ENCODE measurements around the gene TRNAU1AP. TPM values are rescaled to one million over a fixed set of nuclear protein-coding genes. Genes with fewer than 3 reads are reported as not detected.
"Not testable (repeated sequence)": the region's sequence is repeated elsewhere in the genome, so short reads cannot be mapped to it uniquely, and the experiment has no call there.

TRNAU1AP gene
- total and polyA plus RNA-seq, 7 experiments from 2014 or later = 26.5 to 52.5 (median 30.9) TPM

GRCh38 chr1:28572891-28573290 is 20.0 kb downstream of the TRNAU1AP start:
- CTCF ChIA-PET; H3K9me3 Mint-ChIP-seq; POLR2A ChIA-PET; DNase-seq; H3K9me3 ChIP-seq (ENCODE audit: control insufficient read depth in 2 of 3, low read length in 3 of 3); H3K27me3 ChIP-seq (ENCODE audit: control insufficient read depth in 2 of 2, insufficient read depth in 2 of 2, low read length in 2 of 2); H3K4me1 ChIP-seq (ENCODE audit: control insufficient read depth in 2 of 2, insufficient read depth in 2 of 2, low read length in 2 of 2); intact Hi-C loops (cut with micrococcal nuclease); H3K4me1 Mint-ChIP-seq; H3K4me3 Mint-ChIP-seq; H3K4me3 ChIP-seq (ENCODE audit: low read length); H3K27me3 Mint-ChIP-seq; H3K27ac ChIP-seq (ENCODE audit: low read depth, low read length); H3K27ac Mint-ChIP-seq; ATAC-seq: not testable (repeated sequence)
- peaks cover 0 to 59% (median 9%) of the 10 kb centered on the region in 3 experiments for H3K36me3 ChIP-seq (ENCODE audit: control insufficient read depth in 2 of 3, insufficient read depth in 3 of 3, low read length in 3 of 3)
- peaks cover 0 to 36% (median 15%) of the 10 kb centered on the region in 5 donors for H3K36me3 Mint-ChIP-seq

GRCh38 chr1:28573564-28573963 is 20.7 kb downstream of the TRNAU1AP start:
- Mint-ChIP-seq H3K27me3 (no peaks in the 10 kb centered on the region), H3K4me1 (peaks cover 2 to 13% (median 8%) of the 10 kb centered on the region in 7 donors), H3K27ac (no peak overlapping the region), H3K4me3 (no peak overlapping the region), H3K9me3 (no peaks in the 10 kb centered on the region), H3K36me3 (peaks cover 0 to 36% (median 15%) of the 10 kb centered on the region in 5 donors)
- intact Hi-C loops (cut with micrococcal nuclease) = no loop called here
- no peak overlapping the region for H3K4me3 ChIP-seq (ENCODE audit: low read length)
- no peak overlapping the region for H3K27ac ChIP-seq (ENCODE audit: low read depth, low read length)
- no peaks in the 10 kb centered on the region for H3K4me1 ChIP-seq (ENCODE audit: control insufficient read depth in 2 of 2, insufficient read depth in 2 of 2, low read length in 2 of 2)
- no peak for DNase-seq
- ATAC-seq = no peak
- peaks cover 0 to 59% (median 15%) of the 10 kb centered on the region in 3 experiments for H3K36me3 ChIP-seq (ENCODE audit: control insufficient read depth in 2 of 3, insufficient read depth in 3 of 3, low read length in 3 of 3)
- ChIA-PET POLR2A (no interaction called here), CTCF (no interaction called here)
- H3K27me3 ChIP-seq (ENCODE audit: control insufficient read depth in 2 of 2, insufficient read depth in 2 of 2, low read length in 2 of 2) = no peaks in the 10 kb centered on the region
- no peaks in the 10 kb centered on the region for H3K9me3 ChIP-seq (ENCODE audit: control insufficient read depth in 2 of 3, low read length in 3 of 3)

- no peak overlapping the region for H3K27ac ChIP-seq (ENCODE audit: low read depth, low read length)
- no peak overlapping the region for H3K4me3 ChIP-seq (ENCODE audit: low read length)
- no peaks in the 10 kb centered on the region for H3K27me3 ChIP-seq (ENCODE audit: control insufficient read depth in 2 of 2, insufficient read depth in 2 of 2, low read length in 2 of 2)
- ATAC-seq (no peak), DNase-seq (no peak)
- Mint-ChIP-seq H3K27ac (peak overlapping the region in 4 of 9 donors; percentile 8 to 62 (median 47)), H3K36me3 (peaks cover 0 to 38% (median 27%) of the 10 kb centered on the region in 5 donors), H3K27me3 (no peaks in the 10 kb centered on the region), H3K4me3 (no peak overlapping the region), H3K4me1 (peaks cover 18 to 39% (median 29%) of the 10 kb centered on the region in 7 donors), H3K9me3 (peaks cover 0 to 4% (median 0%) of the 10 kb centered on the region in 11 donors)
- no peaks in the 10 kb centered on the region for H3K9me3 ChIP-seq (ENCODE audit: control insufficient read depth in 2 of 3, low read length in 3 of 3)
- ChIA-PET POLR2A (interaction anchor here (0.7 to 7.3 kb wide), 5 partner anchors 25 to 71 kb away, joined by 3 to 106 read pairs (median 5); partner anchors contain the start of genes RCC1 and RNU11), CTCF (interaction anchor here (0.5 kb wide), 1 partner anchor 12 kb away, joined by 3 read pairs; no protein-coding TSS in a partner anchor)
- intact Hi-C loops (cut with micrococcal nuclease) = no loop called here
- H3K4me1 ChIP-seq (ENCODE audit: control insufficient read depth in 2 of 2, insufficient read depth in 2 of 2, low read length in 2 of 2) = peaks cover 19 to 20% of the 10 kb centered on the region in 2 donors
- peaks cover 11 to 55% (median 26%) of the 10 kb centered on the region in 3 experiments for H3K36me3 ChIP-seq (ENCODE audit: control insufficient read depth in 2 of 3, insufficient read depth in 3 of 3, low read length in 3 of 3)
Observed at GRCh38 chr1:28577052-28577678, 24.3 kb downstream of the TRNAU1AP start.

- Histone ChIP-seq H3K36me3 (ENCODE audit: control insufficient read depth in 2 of 3, insufficient read depth in 3 of 3, low read length in 3 of 3) (peaks cover 11 to 54% (median 26%) of the 10 kb centered on the region in 3 experiments), H3K9me3 (ENCODE audit: control insufficient read depth in 2 of 3, low read length in 3 of 3) (no peaks in the 10 kb centered on the region), H3K4me1 (ENCODE audit: control insufficient read depth in 2 of 2, insufficient read depth in 2 of 2, low read length in 2 of 2) (peaks cover 20 to 23% of the 10 kb centered on the region in 2 donors), H3K27me3 (ENCODE audit: control insufficient read depth in 2 of 2, insufficient read depth in 2 of 2, low read length in 2 of 2) (no peaks in the 10 kb centered on the region), H3K4me3 (ENCODE audit: low read length) (no peak overlapping the region), H3K27ac (ENCODE audit: low read depth, low read length) (no peak overlapping the region)
- POLR2A ChIA-PET = interaction anchor here (0.7 to 7.3 kb wide), 6 partner anchors 19 to 70 kb away, joined by 3 to 109 read pairs (median 20); partner anchors contain the start of genes RCC1, RNU11 and TRNAU1AP
- DNase-seq (no peak), ATAC-seq (no peak)
- Mint-ChIP-seq H3K4me3 (peak overlapping the region in 2 of 10 donors; percentile 16 to 39), H3K27ac (peak overlapping the region in 6 of 9 donors; percentile 11 to 73 (median 42)), H3K9me3 (peaks cover 0 to 4% (median 0%) of the 10 kb centered on the region in 11 donors), H3K36me3 (peaks cover 0 to 38% (median 27%) of the 10 kb centered on the region in 5 donors), H3K4me1 (peaks cover 20 to 44% (median 34%) of the 10 kb centered on the region in 7 donors), H3K27me3 (no peaks in the 10 kb centered on the region)
- CTCF ChIA-PET = no interaction called here
- intact Hi-C loops (cut with micrococcal nuclease) = no loop called here
Observed at GRCh38 chr1:28577738-28578536, 25.1 kb downstream of the TRNAU1AP start.

- intact Hi-C loops (cut with micrococcal nuclease) = no loop called here
- Histone ChIP-seq H3K4me1 (ENCODE audit: control insufficient read depth in 2 of 2, insufficient read depth in 2 of 2, low read length in 2 of 2) (peaks cover 20 to 23% of the 10 kb centered on the region in 2 donors), H3K4me3 (ENCODE audit: low read length) (no peak overlapping the region), H3K9me3 (ENCODE audit: control insufficient read depth in 2 of 3, low read length in 3 of 3) (no peaks in the 10 kb centered on the region), H3K27ac (ENCODE audit: low read depth, low read length) (no peak overlapping the region), H3K27me3 (ENCODE audit: control insufficient read depth in 2 of 2, insufficient read depth in 2 of 2, low read length in 2 of 2) (no peaks in the 10 kb centered on the region), H3K36me3 (ENCODE audit: control insufficient read depth in 2 of 3, insufficient read depth in 3 of 3, low read length in 3 of 3) (peaks cover 11 to 51% (median 26%) of the 10 kb centered on the region in 3 experiments)
- Mint-ChIP-seq H3K9me3 (peaks cover 0 to 4% (median 0%) of the 10 kb centered on the region in 11 donors), H3K4me1 (peaks cover 22 to 48% (median 37%) of the 10 kb centered on the region in 7 donors), H3K27me3 (no peaks in the 10 kb centered on the region), H3K4me3 (peak overlapping the region in 6 of 10 donors; percentile 15 to 94 (median 31)), H3K36me3 (peaks cover 0 to 38% (median 27%) of the 10 kb centered on the region in 5 donors), H3K27ac (peak overlapping the region in 5 of 9 donors; percentile 46 to 73 (median 56))
- ChIA-PET POLR2A (interaction anchor here (0.5 to 7.3 kb wide), 10 partner anchors 8 to 157 kb away, joined by 3 to 109 read pairs (median 12); partner anchors contain the start of genes GMEB1, RCC1, RNU11 and TAF12), CTCF (no interaction called here)
- DNase-seq (no peak), ATAC-seq (no peak)
Observed at GRCh38 chr1:28578696-28579218, 25.9 kb downstream of the TRNAU1AP start.

GRCh38 chr1:28579401-28579800 is 26.5 kb downstream of the TRNAU1AP start:
- no peaks in the 10 kb centered on the region for H3K9me3 ChIP-seq (ENCODE audit: control insufficient read depth in 2 of 3, low read length in 3 of 3)
- Mint-ChIP-seq H3K27me3 (no peaks in the 10 kb centered on the region), H3K4me3 (peak overlapping the region; percentile 94 to 99 (median 97)), H3K9me3 (peaks cover 0 to 4% (median 0%) of the 10 kb centered on the region in 11 donors), H3K36me3 (peaks cover 0 to 38% (median 27%) of the 10 kb centered on the region in 5 donors), H3K27ac (peak overlapping the region; percentile 65 to 96 (median 85)), H3K4me1 (peaks cover 22 to 48% (median 37%) of the 10 kb centered on the region in 7 donors)
- DNase-seq (no peak), ATAC-seq (no peak)
- H3K27me3 ChIP-seq (ENCODE audit: control insufficient read depth in 2 of 2, insufficient read depth in 2 of 2, low read length in 2 of 2) = no peaks in the 10 kb centered on the region
- intact Hi-C loops (cut with micrococcal nuclease) = no loop called here
- peaks cover 11 to 48% (median 26%) of the 10 kb centered on the region in 3 experiments for H3K36me3 ChIP-seq (ENCODE audit: control insufficient read depth in 2 of 3, insufficient read depth in 3 of 3, low read length in 3 of 3)
- H3K4me1 ChIP-seq (ENCODE audit: control insufficient read depth in 2 of 2, insufficient read depth in 2 of 2, low read length in 2 of 2) = peaks cover 20 to 23% of the 10 kb centered on the region in 2 donors
- no peak overlapping the region for H3K4me3 ChIP-seq (ENCODE audit: low read length)
- POLR2A ChIA-PET = interaction anchor here (0.5 to 7.3 kb wide), 16 partner anchors 9 to 1378 kb away, joined by 3 to 109 read pairs (median 4); partner anchors contain the start of genes GMEB1, MED18, RCC1 and RNU11
- H3K27ac ChIP-seq (ENCODE audit: low read depth, low read length) = peak overlapping the region; percentile 84
- CTCF ChIA-PET = interaction anchor here (1.0 kb wide), 1 partner anchor 298 kb away, joined by 3 read pairs; no protein-coding TSS in a partner anchor
